ENCODE measurements around the gene SLC13A3. TPM values are rescaled to one million over a fixed set of nuclear protein-coding genes. Genes with fewer than 3 reads are reported as not detected.
"Not testable (repeated sequence)": the region's sequence is repeated elsewhere in the genome, so short reads cannot be mapped to it uniquely, and the experiment has no call there.

Gene SLC13A3
- total RNA-seq, 1 experiment from 2014 or later = 17.5 TPM

- no peak overlapping the region for H3K23ac ChIP-seq (ENCODE audit: insufficient read length, low read depth, low read length)
- TF ChIP-seq CTCF (conservative IDR thresholded peaks at IDR 0.05) = no peak
- no peak overlapping the region for H2BK5ac ChIP-seq (ENCODE audit: insufficient read length, low read length)
- H3K23me2 ChIP-seq (ENCODE audit: insufficient read length, low read depth, low read length, poor library complexity, severe bottlenecking) = no peaks in the 10 kb centered on the region
- H3K56ac ChIP-seq (ENCODE audit: insufficient read length, low read depth, low read length) = no peak overlapping the region
- H3K79me2 ChIP-seq (ENCODE audit: insufficient read depth, low read length) = 0 out of 2 replicates have a peak, but pooled peaks cover 2% of the 10 kb centered on the region
- no peak overlapping the region for H2AK5ac ChIP-seq (ENCODE audit: insufficient read length, low read length)
- Mint-ChIP-seq H3K27me3 (ENCODE audit: low read depth) (peaks cover 1% of the 10 kb centered on the region; the same call in 1 of the 2 replicates), H3K36me3 (ENCODE audit: insufficient read depth in 1 of 3, low read depth in 3 of 3) (peaks cover 16 to 41% (median 36%) of the 10 kb centered on the region in 3 experiments), H3K27ac (no peak overlapping the region), H3K4me3 (no peak overlapping the region), H3K4me1 (peaks cover 39 to 56% of the 10 kb centered on the region in 2 experiments), H3K9me3 (peaks cover 3 to 5% of the 10 kb centered on the region in 2 experiments; a peak in 2 of 5 replicates)
- no peak overlapping the region for H2BK15ac ChIP-seq (ENCODE audit: low read depth, low read length)
- H3K18ac ChIP-seq (ENCODE audit: insufficient read length, low read depth, low read length) = no peak overlapping the region
- no peak overlapping the region for H3K9ac ChIP-seq (ENCODE audit: extremely low read depth, insufficient read length, low read length)
- WGBS (ENCODE audit: extremely low coverage, insufficient read length, low lambda C conversion rate) = no CpG with 5 or more reads among the region's 5 CpGs
- peaks cover 2% of the 10 kb centered on the region for H4K20me1 ChIP-seq (ENCODE audit: control insufficient read depth, insufficient read depth, insufficient read length)
- H3K79me1 ChIP-seq (ENCODE audit: insufficient read depth, low read depth, low read length, poor library complexity, severe bottlenecking) = peaks cover 5% of the 10 kb centered on the region
- H3K4me1 ChIP-seq (ENCODE audit: insufficient read depth, low read length) = peaks cover 9% of the 10 kb centered on the region; the same call in 1 of the 2 replicates
- no peak overlapping the region for H4K8ac ChIP-seq (replicated peaks; ENCODE audit: insufficient read length, low read depth, low read length)
- H3T11ph ChIP-seq (ENCODE audit: low read length) = no peak overlapping the region
- H2AFZ ChIP-seq (ENCODE audit: low read length) = no peak overlapping the region
- no peak overlapping the region for H4K91ac ChIP-seq (ENCODE audit: insufficient read length, low read depth, low read length)
- no peaks in the 10 kb centered on the region for H3K27me3 ChIP-seq (ENCODE audit: insufficient read depth, low read length)
- H2BK12ac ChIP-seq (ENCODE audit: insufficient read length, low read depth, low read length) = no peak overlapping the region
- no peak overlapping the region for H2BK120ac ChIP-seq (ENCODE audit: low read depth, low read length, poor library complexity, severe bottlenecking)
- no peak overlapping the region for H3K14ac ChIP-seq (ENCODE audit: insufficient read depth, low read length)
- H3K4me2 ChIP-seq (ENCODE audit: insufficient read depth, insufficient read length, low read length) = no peak overlapping the region
- H3K4ac ChIP-seq (ENCODE audit: low read depth, low read length) = no peak overlapping the region
- no peak overlapping the region for H4K5ac ChIP-seq (ENCODE audit: insufficient read length, low read depth, low read length)
- no peak for DNase-seq
- H2BK20ac ChIP-seq (ENCODE audit: low read depth, low read length, poor library complexity, severe bottlenecking) = no peak overlapping the region
- no peaks in the 10 kb centered on the region for H3K9me3 ChIP-seq (ENCODE audit: control insufficient read depth, low read depth, low read length)
- H3K27ac ChIP-seq (ENCODE audit: insufficient read length, low read depth, low read length) = no peak overlapping the region
Measured at GRCh38 chr20:46677608-46678007, 26.3 kb upstream of the SLC13A3 start.

GRCh38 chr20:46676649-46677316 lies 25.5 kb upstream of the SLC13A3 start:
- not testable (repeated sequence) for H3K9me3 ChIP-seq (ENCODE audit: control insufficient read depth, low read depth, low read length); H3K14ac ChIP-seq (ENCODE audit: insufficient read depth, low read length); H3K18ac ChIP-seq (ENCODE audit: insufficient read length, low read depth, low read length); H3K4me2 ChIP-seq (ENCODE audit: insufficient read depth, insufficient read length, low read length); H3K27ac ChIP-seq (ENCODE audit: insufficient read length, low read depth, low read length); H2BK12ac ChIP-seq (ENCODE audit: insufficient read length, low read depth, low read length); H3K27me3 Mint-ChIP-seq (ENCODE audit: low read depth); H4K5ac ChIP-seq (ENCODE audit: insufficient read length, low read depth, low read length); H2BK5ac ChIP-seq (ENCODE audit: insufficient read length, low read length); H3K4ac ChIP-seq (ENCODE audit: low read depth, low read length); H4K8ac ChIP-seq (replicated peaks; ENCODE audit: insufficient read length, low read depth, low read length); H2AFZ ChIP-seq (ENCODE audit: low read length); H3K4me3 Mint-ChIP-seq; H3K79me2 ChIP-seq (ENCODE audit: insufficient read depth, low read length); H2BK120ac ChIP-seq (ENCODE audit: low read depth, low read length, poor library complexity, severe bottlenecking); H3K56ac ChIP-seq (ENCODE audit: insufficient read length, low read depth, low read length); H3K9ac ChIP-seq (ENCODE audit: extremely low read depth, insufficient read length, low read length); H2AK5ac ChIP-seq (ENCODE audit: insufficient read length, low read length); DNase-seq; H3K4me1 ChIP-seq (ENCODE audit: insufficient read depth, low read length); H3K23ac ChIP-seq (ENCODE audit: insufficient read length, low read depth, low read length); H3K79me1 ChIP-seq (ENCODE audit: insufficient read depth, low read depth, low read length, poor library complexity, severe bottlenecking); H3T11ph ChIP-seq (ENCODE audit: low read length); H4K91ac ChIP-seq (ENCODE audit: insufficient read length, low read depth, low read length); H2BK20ac ChIP-seq (ENCODE audit: low read depth, low read length, poor library complexity, severe bottlenecking); H2BK15ac ChIP-seq (ENCODE audit: low read depth, low read length); H3K9me3 Mint-ChIP-seq; H3K27me3 ChIP-seq (ENCODE audit: insufficient read depth, low read length); H4K20me1 ChIP-seq (ENCODE audit: control insufficient read depth, insufficient read depth, insufficient read length); H3K23me2 ChIP-seq (ENCODE audit: insufficient read length, low read depth, low read length, poor library complexity, severe bottlenecking)
- Mint-ChIP-seq H3K4me1 (peaks cover 31 to 48% of the 10 kb centered on the region in 2 experiments), H3K27ac (peak overlapping the region in 2 of 3 experiments; percentile 44 to 82; a peak in 3 of 7 replicates), H3K36me3 (ENCODE audit: insufficient read depth in 1 of 3, low read depth in 3 of 3) (peaks cover 16 to 42% (median 37%) of the 10 kb centered on the region in 3 experiments)
- WGBS (ENCODE audit: extremely low coverage, insufficient read length, low lambda C conversion rate) = no CpG with 5 or more reads among the region's 14 CpGs

Data from H9 (cell line).